NCI-H2227 (cell line): Measurements from ENCODE around the gene TNPO2.
A peak's percentile ranks its signal among the peaks of the same experiment; 100 is the strongest.
"Not testable (repeated sequence)": the region's sequence is repeated elsewhere in the genome, so short reads cannot be mapped to it uniquely, and the experiment has no call there.

Experiments used
- DNase-seq: peaks from one replicate; lab custom pipeline; 2025; ENCODE audit not compliant: unreplicated experiment; lab: John Stamatoyannopoulos, UW

TNPO2 gene

GRCh38 chr19:12737835-12738351 is 14.2 kb upstream of the TNPO2 start:
- DNase-seq = no peak

DNA sequence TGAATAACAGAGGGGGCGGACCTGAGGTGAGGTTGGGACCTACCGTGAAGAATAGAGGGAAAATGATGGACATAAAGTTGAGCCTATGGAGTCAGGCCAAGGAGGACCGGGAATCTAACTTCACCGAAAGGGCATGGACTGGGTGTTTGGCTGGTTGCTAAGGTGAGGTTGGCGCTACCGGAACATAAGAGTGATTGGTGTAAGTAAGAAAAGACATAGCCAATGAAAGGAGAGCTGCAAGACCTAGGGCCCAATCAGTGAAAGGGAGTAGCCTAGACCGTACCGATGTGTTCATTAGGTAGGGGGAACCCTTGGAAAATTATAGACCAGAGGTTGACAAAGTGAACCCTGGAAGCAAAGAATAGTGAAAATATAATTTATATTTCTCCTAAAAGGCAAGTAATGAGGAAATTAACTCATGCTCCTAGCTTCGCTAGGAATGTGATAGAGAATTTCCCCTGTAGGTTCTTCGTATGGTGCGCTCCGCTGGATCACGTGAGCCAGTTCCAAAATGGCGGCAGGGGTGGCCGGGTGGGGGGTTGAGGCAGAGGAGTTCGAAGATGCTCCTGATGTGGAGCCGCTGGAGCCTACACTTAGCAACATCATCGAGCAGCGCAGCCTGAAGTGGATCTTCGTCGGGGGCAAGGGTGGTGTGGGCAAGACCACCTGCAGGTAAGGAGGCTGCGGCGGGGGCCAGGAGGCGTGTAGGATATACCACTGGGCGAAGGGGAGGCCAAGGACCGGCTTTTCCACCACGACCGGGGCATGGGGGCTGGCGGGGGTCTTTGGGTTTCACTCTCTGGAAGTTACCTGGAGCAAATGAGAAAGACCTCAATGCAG is 13.5 kb upstream of the TNPO2 start, which contains the start of gene GET3:
TSS of gene GET3 (plus strand) at position 503 of the 840 bp plus-strand sequence. CDS start at position 512, 9 bp downstream.
- peak; percentile 97 for DNase-seq

DNA sequence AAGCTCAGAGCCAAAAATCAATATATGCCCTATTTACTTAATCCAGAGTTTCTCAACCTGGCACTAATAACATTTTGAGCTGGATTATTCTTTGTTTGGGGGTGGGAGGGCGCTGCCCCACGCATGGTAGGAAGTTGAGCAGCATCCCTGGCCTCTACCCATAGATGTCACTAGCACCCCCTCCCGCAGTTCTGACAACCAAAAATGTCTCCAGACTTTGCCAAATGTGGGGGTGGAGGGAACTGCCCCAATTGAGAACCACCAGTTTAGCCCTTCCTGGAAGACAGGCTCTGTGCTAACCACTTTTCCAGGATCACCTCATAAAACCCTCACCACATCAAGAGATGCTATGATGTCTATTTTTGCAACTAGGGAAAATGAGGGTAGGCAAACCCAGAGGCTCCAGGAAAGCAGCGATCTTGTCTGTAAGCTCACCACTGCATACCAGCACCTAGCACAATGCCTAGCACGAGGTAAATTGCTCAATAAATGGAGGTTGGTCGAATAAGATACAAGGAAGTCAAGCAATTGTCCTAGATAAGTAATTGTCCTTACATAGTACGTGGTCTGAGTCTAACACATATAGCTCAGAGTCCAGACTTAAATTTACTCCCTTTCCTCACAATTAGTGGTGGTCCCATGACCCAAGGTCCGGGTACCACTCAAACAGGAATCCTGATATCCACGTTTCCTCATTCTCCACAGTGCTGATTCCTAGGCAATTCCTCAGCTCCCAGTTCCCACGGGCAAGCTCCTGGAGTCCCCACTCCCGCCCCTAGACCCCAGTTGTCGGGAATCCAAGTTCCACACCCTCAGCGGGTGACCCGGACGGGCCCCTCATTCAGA is 9.9 kb upstream of the TNPO2 start:
- no peak for DNase-seq

DNA sequence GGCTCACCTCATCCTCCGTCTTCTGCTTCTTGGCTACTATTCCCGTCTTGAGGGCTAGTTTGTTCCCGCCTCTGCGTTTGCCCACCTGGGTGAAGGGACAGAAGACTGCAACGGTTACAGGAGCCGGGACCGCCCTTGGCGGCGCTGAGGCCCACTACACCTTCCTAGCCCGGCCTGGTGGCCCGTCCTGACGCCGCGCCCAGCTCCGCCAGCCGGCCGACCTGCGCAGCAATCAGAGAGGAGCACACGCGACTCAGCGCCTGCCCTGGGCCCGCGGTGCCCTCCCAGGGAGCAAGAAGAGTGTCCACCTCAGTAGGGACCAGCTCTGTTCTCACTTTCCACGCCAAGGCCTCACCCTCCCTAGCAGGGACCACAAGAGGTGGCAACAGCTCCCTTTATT is 7.6 kb upstream of the TNPO2 start:
- DNase-seq = no peak

GRCh38 chr19:12730064-12730463 is 6.3 kb upstream of the TNPO2 start:
- no peak for DNase-seq

GRCh38 chr19:12727745-12728433 is 4.2 kb upstream of the TNPO2 start:
- no peak for DNase-seq

DNA sequence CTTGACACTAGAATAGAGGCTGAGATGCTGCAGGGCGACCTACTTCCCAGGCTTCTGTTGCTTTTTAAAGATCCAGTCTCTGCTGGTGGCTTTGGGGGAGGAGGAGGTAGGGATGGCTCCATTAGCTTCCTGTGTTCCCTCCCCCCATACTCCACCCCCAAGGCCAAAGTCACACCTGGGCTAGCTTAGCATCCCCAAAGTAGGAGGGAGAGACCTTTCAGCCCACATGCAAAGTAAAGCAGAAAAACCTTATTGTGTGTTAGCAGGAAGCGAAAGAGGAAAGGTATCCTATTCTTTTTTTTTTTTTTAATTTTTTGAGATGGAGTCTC is 3.2 kb upstream of the TNPO2 start:
- DNase-seq = no peak

DNA sequence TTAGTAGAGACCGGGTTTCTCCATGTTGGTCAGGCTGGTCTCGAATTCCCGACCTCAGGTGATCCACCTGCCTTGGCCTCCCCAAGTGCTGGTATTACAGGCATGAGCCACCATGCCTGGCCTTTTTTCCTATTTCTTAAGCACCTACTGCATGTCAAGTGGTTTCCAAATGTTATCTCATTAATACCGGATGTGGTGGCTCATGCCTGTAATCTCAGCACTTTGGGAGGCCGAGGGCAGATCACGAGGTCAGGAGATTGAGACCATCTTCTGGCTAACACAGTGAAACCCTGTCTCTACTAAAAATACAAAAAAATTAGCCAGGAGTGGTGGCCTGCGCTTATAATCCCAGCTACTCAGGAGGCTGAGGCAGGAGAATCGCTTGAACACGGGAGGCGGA is 1.9 kb upstream of the TNPO2 start:
- not testable (repeated sequence) for DNase-seq

DNA sequence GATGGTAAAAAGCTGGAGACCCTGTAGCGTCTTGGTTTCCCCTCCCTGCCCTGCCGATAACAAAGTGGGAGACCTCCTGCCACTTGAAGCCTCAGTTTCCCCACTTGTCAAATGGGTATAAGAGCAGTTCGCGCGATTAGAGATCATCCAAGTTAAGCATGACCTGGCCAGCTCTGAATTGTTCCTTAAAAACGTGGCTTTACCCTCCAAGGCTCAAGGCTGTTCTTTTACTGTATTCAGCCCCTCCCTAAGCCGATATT is 421 bp downstream of the TNPO2 start:
- DNase-seq = no peak

GRCh38 chr19:12722566-12723380 is 959 bp downstream of the TNPO2 start:
- peak; percentile 98 for DNase-seq

DNA sequence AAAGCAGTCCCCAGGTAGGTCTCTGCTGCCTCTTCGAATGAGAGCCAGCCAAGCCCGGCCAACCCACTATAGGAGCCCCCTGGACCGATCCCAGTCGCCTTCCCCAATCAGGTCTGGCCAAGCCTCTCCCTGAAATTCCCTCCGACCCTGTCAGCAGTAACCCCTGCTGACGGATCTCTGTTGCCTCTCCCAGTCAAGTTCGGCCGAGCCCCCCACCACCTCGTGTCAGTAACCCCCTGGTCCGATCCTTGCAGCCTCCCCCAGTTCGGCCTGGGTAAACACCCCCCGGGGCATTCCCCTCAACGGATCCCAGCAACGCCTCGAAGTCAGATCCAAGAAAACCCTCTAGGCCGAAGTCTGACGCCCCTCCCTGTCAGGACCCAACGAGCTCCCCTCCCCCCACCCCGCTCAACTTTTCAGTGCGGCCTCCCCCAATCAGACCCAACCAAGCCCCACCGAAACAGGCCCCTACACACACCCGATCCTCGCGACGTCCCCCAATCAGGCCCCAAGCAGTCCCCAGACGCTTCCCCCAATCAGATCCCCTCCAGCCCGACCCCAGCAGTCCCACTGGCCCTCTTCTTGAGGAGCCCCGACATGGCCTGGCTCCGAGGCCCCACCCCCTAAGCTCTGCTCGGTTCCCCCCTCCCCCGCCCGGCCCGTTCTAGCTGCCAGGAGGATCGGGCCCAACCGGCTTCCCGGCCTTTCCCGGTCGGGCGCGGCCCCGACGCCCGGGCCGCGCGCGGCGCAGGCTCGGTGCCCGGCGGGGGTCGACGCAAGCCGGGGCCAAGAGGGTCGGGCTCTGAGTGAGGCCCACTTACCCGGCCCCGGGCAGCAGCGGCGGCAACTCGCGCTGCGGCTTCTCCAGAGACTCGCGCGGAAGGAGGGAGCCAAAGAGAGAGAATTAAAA is 1.8 kb downstream of the TNPO2 start:
- DNase-seq = peak; percentile 78

DNA sequence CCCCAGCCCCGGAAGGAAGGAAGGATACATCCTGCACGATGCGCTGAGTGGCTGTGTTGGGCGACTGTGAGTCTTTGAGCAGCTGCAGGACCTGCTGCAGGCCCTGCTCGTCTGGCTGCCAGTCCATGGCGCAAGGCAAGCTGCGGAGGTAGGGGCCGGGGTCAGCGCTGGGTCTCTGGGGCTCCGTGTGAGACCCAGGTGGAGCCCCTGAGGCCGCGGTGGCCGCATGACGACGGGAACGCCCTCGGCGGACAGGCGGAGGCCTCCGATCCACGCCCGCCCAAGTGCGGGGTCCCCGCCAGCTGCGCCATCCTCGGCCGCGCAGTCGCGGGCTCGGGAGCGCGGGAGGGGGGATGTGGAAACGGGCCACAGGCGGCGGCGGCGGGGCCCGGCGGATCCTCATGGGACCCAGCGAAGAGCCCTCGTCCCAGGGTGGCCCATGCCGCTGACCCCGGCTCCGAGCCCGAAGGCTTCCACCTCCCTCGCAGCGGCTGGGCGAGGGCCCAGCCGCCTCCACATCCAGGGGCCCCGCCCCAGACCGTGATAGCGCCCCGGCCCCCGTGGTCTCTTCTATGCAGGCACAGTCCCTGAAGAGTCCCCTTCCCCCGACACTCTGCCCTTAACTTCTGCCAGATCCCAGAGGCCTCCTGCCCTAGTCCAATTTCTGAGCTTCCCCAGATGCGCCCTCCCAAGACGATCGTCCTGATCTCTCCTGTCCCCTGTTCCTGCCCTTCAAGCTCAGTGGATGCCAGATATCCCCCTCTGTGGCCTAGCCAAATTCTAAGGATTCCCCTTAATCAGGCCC is 2.7 kb downstream of the TNPO2 start:
- DNase-seq = peak; percentile 53

DNA sequence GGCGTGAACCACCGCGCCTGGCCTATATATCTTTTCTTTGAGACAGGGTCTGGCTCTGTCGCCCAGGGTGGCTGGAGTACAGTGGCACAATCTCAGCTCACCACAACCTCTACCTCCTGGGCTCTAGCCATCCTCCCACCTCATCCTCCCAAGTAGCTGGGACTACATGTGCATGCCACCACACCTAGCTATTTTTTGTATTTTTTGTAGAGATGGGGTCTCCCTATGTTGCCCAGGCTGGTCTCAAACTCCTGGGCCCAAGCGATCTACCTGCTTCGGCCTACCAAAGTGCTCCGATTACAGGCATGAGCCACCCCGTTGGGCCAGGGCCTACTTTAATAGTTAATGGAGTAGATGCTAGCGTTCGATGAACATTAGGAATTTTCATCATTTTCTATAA is 3.4 kb downstream of the TNPO2 start:
- no peak for DNase-seq

DNA sequence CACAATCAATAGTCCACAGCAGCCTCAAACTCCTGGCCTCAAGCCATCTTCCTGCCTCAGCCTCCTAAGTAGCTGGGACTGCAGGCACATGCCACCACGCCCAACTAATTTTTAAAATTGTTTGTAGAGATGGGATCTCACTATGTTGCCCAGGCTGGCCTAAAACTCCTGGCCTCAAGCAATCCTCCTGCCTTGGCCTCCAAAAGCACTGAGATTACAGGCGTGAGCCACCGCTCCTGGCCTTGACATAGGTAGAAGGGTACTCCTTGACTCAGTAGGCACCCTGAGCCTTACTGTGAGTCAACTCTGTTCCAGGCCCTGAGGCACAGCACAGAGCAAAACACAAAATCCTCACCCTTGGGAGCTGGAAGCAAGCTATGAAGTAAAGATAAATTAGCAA is 7.8 kb downstream of the TNPO2 start:
- DNase-seq = no peak

GRCh38 chr19:12715102-12715501 is 8.6 kb downstream of the TNPO2 start:
- no peak for DNase-seq

DNA sequence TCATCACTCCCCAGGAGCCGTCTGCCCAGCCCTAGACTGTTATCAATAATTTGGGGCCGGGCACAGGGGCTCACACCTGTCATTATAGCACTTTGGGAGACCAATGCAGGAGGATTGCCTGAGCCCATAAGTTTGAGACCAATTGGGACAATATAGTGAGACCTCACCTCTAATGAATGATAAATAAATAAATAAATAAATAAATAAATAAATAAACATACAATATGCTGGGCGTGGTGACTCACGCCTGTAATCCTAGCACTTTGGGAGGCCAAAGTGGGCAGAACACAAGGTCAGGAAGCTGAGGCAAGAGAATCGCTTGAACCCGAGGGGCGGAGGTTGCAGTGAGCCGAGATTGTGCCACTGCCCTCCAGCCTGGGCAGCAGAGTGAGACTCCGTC is 10.4 kb downstream of the TNPO2 start:
- not testable (repeated sequence) for DNase-seq

GRCh38 chr19:12712077-12712476 is 11.7 kb downstream of the TNPO2 start:
- not testable (repeated sequence) for DNase-seq

DNA sequence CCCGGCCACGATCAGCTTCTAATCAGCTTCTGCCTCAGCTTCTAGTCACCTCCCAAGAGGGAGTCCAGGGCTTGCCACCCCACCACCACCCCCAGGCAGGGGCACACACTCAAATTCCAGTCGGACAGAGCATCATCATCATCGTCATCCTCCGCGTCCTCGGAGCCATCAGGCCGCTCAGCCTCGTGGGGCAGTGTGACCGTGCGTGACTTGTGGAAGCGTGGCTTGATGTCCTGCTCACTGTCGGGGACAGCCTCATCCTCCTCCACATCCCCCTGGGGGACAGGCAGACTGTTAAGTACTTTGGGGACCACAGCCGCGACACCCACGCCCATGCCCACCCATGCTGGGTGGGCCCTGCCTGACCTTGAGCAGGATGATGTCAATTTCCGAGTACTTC is 12.5 kb downstream of the TNPO2 start:
- no peak for DNase-seq

GRCh38 chr19:12708641-12709040 is 15.1 kb downstream of the TNPO2 start:
- no peak for DNase-seq
